ENCODE measurements around the gene PTOV1.

Gene PTOV1

DNA sequence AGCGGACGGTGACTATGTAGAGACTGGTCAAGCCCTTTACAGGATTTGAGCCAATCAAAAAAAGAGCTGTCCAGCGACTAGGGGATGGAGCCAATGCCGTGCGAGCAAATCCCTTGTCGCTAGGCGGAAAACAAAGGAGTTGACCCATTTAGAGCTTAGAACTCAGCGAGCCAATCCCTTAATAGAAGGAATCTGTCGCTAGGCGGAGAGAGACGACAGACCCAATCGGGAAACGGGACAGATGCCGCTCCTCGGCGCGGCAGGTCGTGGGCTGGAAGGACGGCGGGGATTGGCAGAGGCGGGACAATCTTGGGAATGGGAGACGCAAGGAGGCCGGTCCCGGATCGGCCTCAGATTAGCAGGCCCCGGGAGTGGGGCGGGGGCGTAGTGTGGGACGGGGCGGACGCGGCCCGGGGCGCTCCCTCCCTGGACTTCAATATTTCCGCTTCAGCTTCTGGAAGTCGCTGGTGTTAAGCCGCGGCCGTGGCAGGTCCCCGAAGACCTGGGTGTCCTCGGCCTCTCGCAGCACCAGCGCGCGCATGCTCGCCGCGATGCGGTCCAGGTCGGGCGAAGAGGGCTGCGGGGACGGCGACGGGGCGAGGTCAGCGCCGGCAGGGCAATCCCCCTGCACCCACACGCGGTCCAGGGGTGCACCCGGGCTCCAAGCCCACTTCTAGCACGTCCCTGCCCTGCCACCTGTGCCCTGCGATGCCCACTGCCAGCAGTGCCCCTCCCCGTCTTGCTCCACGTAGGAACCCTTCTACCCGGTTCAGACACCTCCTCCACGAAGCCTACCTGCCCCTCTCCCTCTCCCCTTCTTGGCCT lies 18.7 kb downstream of the PTOV1 start (continued):
- TF ChIP-seq ZNF416 (tag by site-specific recombination; IDR thresholded peaks at IDR 0.05) (no peak), ZNF10 (tag by site-specific recombination; IDR thresholded peaks at IDR 0.05) (0 out of 2 replicates have a peak, but pooled peaks have one; percentile 19), ZFP3 (tag by site-specific recombination; IDR thresholded peaks at IDR 0.05; ENCODE audit: low read depth) (no peak), KLF9 (tag by site-specific recombination; IDR thresholded peaks at IDR 0.05; ENCODE audit: low read depth) (peak; percentile 65; the same call in 1 of the 2 replicates), ZNF394 (tag by site-specific recombination; IDR thresholded peaks at IDR 0.05; ENCODE audit: borderline replicate concordance) (no peak), ZNF623 (tag by site-specific recombination; IDR thresholded peaks at IDR 0.05) (no peak), FEZF1 (tag by site-specific recombination; IDR thresholded peaks at IDR 0.05) (no peak), KLF1 (tag by site-specific recombination; IDR thresholded peaks at IDR 0.05) (no peak; the same call in none of the 2 replicates), ZNF76 (tag by site-specific recombination; IDR thresholded peaks at IDR 0.05; ENCODE audit: borderline replicate concordance, low read depth) (peak; percentile 16; the same call in 1 of the 2 replicates), OSR2 (tag by site-specific recombination; IDR thresholded peaks at IDR 0.05) (no peak), ZNF654 (tag by site-specific recombination; IDR thresholded peaks at IDR 0.05; ENCODE audit: low read depth) (no peak), ZNF791 (tag by site-specific recombination; IDR thresholded peaks at IDR 0.05) (no peak), ZNF596 (tag by site-specific recombination; IDR thresholded peaks at IDR 0.05) (no peak), ZNF626 (tag by site-specific recombination; IDR thresholded peaks at IDR 0.05) (no peak), ZBTB1 (tag by site-specific recombination; IDR thresholded peaks at IDR 0.05) (no peak), WT1 (tag by site-specific recombination; IDR thresholded peaks at IDR 0.05) (no peak), EGR2 (tag by site-specific recombination; IDR thresholded peaks at IDR 0.05; ENCODE audit: low read depth) (peak; percentile 87), ZNF629 (tag by site-specific recombination; IDR thresholded peaks at IDR 0.05) (no peak), ZFHX2 (tag by site-specific recombination; conservative IDR thresholded peaks at IDR 0.05) (peak; percentile 94), ZNF549 (tag by site-specific recombination; IDR thresholded peaks at IDR 0.05) (no peak), ZBTB8A (tag by site-specific recombination; IDR thresholded peaks at IDR 0.05) (peak; percentile 51; the same call in 1 of the 2 replicates), TCF7L2 (IDR thresholded peaks at IDR 0.05; ENCODE audit: borderline replicate concordance, low read depth, low read length) (peak; percentile 49; the same call in 1 of the 2 replicates), ZNF785 (tag by site-specific recombination; IDR thresholded peaks at IDR 0.05) (no peak; the same call in 1 of the 2 replicates), ZNF561 (tag by site-specific recombination; IDR thresholded peaks at IDR 0.05; ENCODE audit: borderline replicate concordance) (peak; percentile 45; the same call in 1 of the 2 replicates), ZNF600 (tag by site-specific recombination; IDR thresholded peaks at IDR 0.05) (0 out of 2 replicates have a peak, but pooled peaks have one; percentile 51), MZF1 (tag by site-specific recombination; IDR thresholded peaks at IDR 0.05; ENCODE audit: borderline replicate concordance) (no peak)
- TF ChIP-seq, protein P1, sequence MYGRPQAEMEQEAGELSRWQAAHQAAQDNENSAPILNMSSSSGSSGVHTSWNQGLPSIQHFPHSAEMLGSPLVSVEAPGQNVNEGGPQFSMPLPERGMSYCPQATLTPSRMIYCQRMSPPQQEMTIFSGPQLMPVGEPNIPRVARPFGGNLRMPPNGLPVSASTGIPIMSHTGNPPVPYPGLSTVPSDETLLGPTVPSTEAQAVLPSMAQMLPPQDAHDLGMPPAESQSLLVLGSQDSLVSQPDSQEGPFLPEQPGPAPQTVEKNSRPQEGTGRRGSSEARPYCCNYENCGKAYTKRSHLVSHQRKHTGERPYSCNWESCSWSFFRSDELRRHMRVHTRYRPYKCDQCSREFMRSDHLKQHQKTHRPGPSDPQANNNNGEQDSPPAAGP (tag by site-specific recombination; IDR thresholded peaks at IDR 0.05) = no peak; the same call in 1 of the 2 replicates
- TF ChIP-seq, protein P2, sequence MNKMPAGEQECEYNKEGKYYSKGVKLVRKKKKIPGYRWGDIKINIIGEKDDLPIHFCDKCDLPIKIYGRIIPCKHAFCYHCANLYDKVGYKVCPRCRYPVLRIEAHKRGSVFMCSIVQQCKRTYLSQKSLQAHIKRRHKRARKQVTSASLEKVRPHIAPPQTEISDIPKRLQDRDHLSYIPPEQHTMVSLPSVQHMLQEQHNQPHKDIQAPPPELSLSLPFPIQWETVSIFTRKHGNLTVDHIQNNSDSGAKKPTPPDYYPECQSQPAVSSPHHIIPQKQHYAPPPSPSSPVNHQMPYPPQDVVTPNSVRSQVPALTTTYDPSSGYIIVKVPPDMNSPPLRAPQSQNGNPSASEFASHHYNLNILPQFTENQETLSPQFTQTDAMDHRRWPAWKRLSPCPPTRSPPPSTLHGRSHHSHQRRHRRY (tag by site-specific recombination; IDR thresholded peaks at IDR 0.05) = no peak
- TF ChIP-seq, protein P3, sequence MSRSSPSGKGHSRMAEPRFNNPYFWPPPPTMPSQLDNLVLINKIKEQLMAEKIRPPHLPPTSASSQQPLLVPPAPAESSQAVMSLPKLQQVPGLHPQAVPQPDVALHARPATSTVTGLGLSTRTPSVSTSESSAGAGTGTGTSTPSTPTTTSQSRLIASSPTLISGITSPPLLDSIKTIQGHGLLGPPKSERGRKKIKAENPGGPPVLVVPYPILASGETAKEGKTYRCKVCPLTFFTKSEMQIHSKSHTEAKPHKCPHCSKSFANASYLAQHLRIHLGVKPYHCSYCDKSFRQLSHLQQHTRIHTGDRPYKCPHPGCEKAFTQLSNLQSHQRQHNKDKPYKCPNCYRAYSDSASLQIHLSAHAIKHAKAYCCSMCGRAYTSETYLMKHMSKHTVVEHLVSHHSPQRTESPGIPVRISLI (tag by site-specific recombination; IDR thresholded peaks at IDR 0.05) = no peak
- TF ChIP-seq, protein P4, sequence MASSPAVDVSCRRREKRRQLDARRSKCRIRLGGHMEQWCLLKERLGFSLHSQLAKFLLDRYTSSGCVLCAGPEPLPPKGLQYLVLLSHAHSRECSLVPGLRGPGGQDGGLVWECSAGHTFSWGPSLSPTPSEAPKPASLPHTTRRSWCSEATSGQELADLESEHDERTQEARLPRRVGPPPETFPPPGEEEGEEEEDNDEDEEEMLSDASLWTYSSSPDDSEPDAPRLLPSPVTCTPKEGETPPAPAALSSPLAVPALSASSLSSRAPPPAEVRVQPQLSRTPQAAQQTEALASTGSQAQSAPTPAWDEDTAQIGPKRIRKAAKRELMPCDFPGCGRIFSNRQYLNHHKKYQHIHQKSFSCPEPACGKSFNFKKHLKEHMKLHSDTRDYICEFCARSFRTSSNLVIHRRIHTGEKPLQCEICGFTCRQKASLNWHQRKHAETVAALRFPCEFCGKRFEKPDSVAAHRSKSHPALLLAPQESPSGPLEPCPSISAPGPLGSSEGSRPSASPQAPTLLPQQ (tag by site-specific recombination; IDR thresholded peaks at IDR 0.05) = peak; percentile 66
- TF ChIP-seq, protein P5, sequence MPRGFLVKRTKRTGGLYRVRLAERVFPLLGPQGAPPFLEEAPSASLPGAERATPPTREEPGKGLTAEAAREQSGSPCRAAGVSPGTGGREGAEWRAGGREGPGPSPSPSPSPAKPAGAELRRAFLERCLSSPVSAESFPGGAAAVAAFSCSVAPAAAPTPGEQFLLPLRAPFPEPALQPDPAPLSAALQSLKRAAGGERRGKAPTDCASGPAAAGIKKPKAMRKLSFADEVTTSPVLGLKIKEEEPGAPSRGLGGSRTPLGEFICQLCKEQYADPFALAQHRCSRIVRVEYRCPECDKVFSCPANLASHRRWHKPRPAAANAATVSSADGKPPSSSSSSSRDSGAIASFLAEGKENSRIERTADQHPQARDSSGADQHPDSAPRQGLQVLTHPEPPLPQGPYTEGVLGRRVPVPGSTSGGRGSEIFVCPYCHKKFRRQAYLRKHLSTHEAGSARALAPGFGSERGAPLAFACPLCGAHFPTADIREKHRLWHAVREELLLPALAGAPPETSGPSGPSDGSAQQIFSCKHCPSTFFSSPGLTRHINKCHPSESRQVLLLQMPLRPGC (tag by site-specific recombination; IDR thresholded peaks at IDR 0.05) = no peak
- TF ChIP-seq, protein P6, sequence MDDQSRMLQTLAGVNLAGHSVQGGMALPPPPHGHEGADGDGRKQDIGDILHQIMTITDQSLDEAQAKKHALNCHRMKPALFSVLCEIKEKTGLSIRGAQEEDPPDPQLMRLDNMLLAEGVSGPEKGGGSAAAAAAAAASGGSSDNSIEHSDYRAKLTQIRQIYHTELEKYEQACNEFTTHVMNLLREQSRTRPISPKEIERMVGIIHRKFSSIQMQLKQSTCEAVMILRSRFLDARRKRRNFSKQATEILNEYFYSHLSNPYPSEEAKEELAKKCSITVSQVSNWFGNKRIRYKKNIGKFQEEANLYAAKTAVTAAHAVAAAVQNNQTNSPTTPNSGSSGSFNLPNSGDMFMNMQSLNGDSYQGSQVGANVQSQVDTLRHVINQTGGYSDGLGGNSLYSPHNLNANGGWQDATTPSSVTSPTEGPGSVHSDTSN (CRISPR knock-in tag; IDR thresholded peaks at IDR 0.05) = no peak

Measured in HEK293 (cell line).